NAMALWA (cell line): ENCODE data around the gene CDH23.

Source experiments
- DNase-seq: peaks from one replicate; pipeline ENCODE4 v3.0.0-alpha.2; 2015; ENCODE audit warnings: low spot score

The CDH23 gene

DNA sequence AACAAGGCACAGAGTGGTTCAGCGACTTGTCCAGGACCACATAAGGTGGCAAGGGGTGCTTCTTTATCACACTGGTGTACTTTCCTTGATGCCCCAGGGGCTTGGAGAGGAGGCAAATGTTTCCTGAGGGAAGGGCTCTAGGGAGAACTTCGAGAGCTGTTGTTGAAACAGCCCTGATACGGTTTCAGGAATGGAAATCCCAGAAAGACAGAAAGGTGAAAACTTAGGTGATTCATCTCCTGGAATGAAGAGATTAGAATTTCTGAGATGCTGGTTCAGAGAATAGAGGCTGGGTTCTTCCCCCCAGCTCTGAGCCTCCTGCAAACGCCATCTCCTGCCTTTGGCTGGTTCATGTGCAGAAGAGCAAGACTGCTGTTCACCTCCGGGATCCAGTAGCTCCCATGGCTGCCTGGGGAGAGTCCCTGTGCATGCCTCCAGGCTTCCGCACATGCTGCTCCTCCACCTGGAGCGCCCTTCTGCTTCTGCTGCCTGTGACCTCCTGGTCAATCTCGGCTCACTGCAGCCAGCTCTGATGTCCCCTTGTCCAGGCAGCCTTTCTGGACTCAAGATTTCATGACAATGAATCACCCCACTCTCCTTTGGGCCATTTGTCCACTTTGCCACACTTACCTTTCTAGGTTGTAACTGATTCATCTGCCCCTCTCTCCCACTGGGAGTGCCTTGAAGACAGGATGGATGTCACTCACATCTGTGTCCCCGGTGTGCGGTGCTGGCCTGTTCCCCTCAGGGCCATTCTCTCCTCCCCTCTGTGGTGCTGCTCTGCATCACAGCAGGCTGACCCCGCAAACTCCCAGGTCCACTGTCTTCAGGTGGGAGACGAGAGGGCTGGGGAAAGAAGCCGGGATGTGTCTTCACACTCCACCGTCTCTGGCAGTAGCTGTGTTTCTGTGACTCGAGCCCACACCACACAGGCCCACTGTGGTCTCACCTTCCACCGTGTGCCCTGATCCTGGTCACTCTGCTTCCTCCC is 3.6 kb upstream of the CDH23 start:
- no peak for DNase-seq

DNA sequence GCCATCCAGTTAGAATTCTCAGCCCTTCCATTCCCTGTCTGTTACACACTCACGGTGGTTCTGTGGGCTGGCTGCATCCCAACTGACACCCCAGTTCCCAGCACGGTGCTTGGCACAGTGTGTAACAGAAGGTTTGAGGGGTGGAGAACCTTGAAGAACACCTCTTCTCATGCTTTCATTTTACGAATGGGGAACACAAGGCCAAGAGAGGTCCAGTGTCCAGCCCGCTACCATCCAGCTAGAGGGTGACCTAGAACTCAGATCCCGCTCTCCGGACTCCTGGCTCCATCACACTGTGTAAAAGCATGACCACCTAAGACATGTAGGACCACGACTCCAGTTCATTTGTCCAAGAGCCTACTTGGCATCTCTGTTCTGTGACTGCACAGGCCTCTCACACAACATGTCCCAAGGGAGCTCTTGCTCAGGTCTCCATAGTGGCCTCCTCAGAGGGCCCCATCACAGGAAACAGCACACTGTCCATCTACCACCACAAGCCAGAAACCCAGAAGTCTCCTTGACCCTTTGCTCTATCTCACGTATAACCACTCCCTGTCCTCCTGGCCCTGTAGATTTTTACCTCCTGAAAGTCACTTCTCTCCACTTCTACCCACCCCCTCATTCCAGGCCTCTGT is 2.8 kb upstream of the CDH23 start:
- DNase-seq = no peak

DNA sequence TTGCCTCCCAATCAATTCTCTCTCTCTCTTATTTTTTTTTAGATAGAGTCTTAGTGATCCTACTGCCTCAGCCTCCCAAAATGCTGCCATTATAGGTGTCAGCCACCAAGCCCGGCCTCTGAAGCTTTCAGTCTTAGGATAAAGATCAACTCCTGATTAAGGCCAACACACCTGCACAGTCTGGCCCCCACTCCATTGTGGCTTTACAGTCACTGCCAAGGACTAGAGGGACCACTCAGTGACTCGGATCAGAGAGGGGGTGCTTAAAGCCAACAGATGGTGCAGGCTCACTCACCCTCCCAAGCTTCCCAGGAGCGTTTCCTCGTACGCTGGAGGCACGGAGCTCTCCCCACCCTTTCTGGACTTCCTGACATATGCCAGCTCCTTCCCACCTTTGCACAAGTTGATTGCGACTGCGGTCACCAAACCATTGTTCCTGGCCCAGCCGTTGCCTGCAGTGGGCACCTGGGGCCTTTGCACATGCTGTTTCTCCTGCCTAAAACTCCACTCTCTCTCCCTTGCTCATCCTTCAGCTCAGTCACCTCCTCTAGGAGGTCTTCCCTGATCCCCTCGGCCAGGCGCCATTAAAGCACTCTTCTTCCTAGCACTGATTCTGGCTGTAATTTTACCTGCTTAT is 1.7 kb upstream of the CDH23 start:
- DNase-seq = no peak

DNA sequence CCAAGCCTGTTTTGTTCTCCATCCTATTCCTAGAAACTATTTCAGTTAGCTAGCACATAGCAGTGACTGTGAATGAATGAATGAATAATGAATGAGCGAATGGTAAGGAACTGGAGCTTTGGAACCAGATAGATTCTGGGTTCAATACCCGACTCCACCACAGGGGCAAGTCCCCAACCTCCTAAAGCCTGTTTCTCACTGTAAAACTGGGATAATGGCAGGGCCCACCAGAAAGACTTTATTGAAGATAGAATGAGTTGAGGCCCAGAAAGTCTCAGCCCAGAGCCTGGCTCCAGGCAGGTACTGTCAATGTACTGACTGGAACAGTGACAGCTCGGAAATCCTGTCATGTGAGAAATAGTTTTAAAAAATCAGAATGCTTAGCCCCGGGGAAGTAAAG is 1.1 kb upstream of the CDH23 start:
- no peak for DNase-seq

DNA sequence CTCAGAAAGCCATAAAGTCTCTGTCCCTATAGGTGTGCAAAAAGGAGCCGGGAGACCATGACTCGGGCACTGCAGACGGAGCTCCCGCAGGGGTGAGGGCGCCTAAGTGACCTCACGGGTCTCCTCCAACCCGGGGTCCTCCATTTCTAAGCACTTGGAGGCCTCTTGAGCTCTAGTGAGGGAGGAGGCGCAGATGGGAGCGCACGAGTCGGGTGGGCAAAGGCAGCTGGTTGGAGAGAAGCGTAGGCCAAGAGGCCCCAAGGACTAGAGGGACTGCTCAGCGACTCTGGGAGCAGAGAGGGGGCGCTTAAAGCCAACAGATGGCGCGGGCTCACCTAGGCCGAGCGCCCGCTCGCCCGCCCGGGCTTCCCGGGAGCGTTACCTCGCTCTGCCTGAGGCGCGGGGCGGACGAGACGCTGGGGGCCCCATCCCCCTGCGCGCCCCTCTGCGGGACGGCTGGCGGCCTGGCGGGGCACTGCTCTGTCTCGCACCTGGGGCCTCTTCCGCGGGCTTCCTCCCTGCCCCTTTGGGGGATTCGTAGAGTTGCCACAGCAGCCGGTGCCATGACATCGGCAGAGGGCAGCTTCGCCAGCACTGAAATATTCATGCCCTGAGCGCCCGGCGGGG is 523 bp upstream of the CDH23 start:
- no peak for DNase-seq

DNA sequence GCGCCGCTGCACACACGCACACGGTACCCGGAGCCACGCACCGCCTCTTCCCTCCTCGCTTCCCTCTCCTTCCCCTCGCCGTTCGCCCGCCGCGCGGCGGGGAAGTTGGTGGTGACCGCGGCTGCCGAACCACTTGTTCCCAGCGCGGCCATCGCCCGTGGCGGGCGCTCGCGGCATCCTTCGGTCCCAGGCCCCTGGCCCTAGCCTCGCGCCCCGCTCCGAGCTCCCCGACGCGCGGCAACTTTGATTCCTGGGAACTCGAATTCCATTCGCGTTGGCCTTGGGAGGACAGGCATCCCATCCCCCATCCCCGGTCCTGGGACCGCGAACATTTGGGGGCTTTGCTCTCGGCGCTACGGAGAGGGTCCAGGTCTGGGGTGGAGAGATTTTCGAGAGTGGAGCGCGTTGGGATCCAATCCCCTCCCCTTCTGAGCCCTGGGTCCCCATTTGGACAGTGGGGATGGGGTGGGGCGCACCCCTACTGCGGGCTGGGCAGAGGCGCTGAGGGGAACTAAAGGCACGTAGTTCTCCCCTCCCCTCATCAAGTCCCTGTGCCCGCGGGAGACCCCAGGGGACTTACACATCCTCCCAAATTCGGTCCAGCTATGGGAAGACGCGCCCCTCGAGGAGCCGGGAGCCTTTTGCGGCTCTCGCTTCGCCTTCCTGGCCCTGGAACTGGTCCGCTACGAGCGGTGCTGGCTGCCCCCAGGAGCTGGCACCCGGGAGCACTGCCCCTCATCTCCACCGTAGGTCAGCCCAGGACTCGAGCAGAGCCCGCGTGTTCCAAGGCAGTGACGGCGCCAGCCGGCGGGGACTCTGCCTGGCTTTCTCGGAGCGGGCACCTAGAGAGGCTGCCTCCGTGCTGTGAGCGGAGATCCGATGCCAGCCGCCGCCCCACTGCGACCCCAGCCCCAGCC is 834 bp downstream of the CDH23 start:
- no peak for DNase-seq

DNA sequence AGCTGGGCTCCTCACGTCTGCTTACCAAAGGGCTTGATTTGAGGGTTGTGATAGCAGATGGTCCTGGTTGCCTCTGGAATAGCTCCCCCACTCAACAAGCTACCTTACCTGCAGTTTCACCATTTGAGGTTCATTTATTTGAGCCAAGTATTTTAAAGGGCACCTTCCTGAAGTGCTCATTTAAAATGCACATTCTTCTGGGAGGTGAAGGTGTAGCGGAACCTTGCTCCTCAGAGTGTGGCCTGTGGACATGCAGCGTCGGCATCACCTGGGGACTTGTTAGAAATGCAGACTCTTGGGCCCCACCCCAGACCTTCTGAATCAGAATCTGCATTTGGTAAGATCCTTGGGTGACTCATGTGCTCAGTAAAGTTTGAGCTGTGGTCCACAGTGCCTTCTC is 2.3 kb downstream of the CDH23 start:
- DNase-seq = no peak

DNA sequence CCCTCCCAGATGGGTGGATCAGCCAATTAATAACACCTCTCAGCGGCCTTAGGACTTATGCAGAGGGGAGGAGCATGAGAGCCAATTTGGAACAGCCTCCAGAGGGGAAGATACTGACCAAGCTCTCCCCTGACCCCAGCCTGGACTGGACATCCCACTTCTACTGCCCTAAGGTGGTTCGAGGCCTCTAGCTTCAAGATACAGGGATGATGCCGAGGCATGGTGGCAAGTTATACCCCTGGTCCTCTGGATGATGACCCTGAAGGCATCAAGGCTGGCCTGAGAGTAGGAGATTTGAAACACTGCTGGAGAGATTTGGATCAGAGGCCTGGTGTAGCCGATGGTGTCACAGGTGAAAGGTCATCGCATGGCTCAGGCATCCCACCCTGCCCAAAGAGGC is 3.2 kb downstream of the CDH23 start:
- DNase-seq = no peak

DNA sequence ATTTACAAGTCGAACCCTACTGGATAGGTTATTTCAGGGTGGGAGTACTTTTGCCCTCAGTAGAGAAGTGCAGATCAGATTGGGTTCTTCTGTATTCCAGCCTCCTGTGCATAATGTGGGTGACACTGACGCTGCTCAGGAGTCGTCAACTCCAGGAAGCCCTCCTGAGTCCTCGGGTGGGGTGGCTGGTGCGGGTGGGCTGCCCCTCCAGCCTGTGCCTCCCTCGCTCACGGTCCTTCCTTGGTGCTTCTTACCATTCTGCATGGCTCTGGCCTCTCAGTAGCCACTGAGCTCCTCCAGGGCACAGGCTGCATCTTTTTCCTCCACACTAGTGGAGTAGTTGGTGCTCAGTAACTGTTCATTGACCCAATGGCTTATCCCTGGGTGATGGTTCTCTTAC is 4.3 kb downstream of the CDH23 start:
- no peak for DNase-seq

DNA sequence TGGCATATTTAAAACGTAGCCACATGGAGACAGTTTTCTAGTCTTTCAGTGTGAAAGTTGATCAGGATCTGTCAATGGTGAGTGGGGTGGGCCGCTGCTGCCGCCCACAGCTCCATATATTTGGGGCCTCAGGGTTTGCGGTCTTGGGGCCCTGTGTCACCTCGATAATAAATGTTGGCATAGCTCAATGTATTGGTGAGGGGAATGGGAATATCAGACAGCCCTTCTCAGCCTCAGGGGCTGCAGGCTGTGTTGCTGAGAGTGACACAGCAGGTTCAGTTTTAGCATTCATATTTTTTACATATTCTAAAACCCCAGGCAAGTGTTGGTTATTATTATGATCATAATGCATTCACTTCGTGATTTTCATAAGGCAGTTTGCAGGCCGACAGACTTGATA is 5.3 kb downstream of the CDH23 start:
- DNase-seq = no peak

DNA sequence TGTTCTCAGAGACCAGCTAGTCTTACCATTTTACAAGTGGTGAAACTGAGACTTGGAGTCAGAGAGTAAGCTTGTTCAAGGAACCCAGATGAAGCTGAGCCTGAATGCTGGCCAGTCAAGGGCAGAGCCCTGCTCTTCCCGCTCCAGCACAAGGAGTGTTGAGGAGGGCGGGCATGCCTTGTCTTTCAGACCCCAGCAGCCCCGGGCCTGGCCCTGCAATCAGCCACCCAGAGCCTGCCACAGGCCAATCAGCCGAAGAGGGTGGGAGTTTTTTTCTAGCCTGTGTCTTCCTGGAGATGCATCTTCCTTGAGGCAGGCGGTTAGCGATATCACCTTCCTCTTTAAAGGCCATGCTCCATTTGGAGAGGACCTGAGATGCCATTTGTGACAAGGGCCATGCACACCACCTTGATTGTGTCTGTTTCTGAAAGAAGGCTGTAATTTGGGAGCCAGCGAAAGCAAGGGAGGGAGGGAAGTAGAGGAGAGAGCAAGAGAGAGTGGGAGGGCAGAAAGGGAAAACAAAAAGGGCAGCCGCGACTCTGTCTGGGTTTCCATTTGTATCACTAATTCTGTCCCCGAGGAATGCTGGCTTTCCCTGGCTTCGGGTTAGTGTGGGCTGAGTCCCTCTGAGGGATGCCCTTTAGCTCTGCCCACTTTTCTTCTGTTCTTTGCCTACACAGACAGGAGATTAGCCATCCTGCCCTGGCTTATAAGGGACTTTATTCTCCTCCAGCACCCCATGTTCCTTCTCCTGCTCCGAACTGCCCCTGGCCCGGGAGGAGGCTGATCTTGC is 8.0 kb downstream of the CDH23 start:
- no peak for DNase-seq

DNA sequence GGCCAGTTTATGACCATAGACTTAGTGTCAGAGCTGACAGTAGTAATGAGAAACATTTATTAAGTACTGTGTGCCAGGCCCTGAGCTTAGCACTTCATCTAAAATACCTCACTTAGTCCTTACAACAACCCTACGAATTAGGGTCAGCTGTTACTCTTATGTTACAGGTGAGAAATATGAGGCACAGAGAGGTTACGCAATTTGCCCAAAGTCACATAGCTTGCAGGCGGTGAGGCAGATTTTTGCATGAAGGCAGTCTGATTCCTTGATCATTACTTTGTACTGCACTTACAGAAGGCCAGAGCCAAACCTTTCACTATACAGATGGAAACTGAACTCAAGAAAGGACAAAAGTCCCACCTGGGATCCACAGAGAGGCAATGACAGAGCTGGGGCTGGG is 10.2 kb downstream of the CDH23 start:
- no peak for DNase-seq

DNA sequence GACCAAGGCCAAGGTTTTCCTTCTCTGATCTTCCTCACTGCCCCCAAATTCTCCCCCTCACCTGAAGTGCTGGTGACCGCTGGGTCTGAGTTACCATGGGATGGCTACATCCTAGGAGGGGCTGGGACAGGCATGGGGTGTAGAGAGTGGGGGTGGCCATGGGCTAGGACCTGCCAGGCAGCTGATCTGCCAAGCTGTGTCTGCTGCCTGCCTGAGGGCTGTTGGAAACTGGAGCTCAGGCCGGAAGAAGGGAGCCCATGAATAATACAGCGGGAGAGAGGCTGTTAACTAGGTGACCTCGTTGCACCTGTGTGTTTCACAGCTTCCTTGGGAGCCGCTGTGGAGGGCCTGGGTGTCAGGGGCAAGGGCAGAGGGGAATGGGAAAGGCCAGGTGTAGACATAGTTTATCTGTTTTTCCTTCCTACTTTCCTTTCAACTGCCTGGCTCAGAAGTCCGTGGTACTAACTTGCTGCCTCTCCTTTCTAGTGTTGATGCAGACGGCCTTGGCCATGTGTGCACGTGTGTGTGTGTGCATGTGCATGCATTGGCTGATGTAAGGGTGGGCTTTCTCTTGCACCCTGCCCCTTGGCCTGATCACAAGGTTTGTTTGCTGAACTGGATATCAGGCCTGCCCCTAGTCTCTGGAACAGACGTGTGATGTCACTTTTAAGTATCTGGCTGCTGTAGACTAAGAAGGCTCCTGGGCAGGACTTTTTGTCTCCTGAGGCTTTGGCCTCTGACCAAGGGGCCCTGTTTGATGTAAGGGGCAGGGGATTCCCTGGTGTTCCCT is 11.9 kb downstream of the CDH23 start:
- DNase-seq = no peak

DNA sequence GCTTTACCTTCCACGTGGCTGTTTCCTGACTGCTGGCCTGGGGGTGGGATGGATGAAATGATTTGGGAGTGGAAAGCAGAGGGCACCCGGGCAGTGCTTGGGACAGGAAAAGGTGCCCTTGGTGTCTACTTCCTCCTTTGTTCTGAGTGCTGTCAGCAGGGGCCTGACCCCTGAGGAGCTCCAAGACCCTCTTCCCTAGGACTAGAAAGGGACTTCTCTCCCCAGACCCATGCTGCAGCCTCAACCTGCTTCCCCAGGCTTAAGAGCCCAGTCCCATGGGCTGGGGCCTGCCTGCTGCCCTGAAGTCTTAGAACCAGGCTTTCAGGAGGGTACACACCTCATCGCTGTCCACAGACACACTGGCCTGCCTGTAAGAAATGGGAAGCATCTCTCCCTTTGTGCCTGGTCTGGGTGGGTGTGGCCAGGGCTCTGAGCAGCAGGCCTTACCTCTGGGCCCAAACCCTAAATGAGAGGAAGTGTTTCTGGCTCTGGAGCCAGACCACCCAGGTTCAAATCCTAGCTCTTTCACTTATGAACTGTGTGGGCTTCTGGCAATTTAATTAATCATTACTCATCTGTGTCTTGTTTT is 12.9 kb downstream of the CDH23 start:
- DNase-seq = no peak

DNA sequence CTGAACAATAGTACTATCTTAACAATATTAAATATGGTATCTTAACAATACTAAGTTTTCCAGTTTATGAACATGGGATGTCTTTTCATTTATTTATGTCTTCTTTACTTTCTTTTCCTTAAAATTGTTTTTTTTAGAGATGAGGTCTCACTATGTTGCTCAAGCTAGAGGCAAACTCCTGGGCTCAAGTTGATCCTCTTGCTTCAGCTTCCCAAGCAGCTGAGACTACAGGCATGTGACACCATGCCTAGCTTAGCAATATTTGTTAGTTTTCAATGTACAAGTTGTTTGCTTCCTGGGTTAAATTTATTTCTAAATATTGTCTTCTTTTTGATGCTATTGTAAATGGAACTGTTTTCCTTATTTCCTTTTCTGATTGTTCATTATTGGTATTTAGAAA is 16.9 kb downstream of the CDH23 start:
- no peak for DNase-seq

DNA sequence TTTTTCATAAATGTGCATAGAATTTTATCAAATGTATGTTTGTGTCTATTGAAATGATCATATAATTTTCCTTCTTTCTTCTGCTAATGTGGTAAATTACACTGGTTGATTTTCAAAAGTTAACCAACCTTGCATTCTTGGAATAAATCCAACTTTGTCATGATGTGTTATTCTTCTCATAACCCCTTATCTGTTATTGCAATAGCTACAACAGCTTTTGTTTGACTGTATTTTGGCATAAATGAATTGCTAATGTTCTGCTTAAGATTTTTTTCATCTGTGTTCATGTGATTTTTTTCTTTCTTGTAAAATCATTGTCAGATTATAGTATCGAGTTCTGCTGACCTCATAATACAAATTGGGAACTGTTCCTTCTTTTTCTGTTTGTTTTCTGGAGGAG is 17.6 kb downstream of the CDH23 start:
- DNase-seq = no peak

DNA sequence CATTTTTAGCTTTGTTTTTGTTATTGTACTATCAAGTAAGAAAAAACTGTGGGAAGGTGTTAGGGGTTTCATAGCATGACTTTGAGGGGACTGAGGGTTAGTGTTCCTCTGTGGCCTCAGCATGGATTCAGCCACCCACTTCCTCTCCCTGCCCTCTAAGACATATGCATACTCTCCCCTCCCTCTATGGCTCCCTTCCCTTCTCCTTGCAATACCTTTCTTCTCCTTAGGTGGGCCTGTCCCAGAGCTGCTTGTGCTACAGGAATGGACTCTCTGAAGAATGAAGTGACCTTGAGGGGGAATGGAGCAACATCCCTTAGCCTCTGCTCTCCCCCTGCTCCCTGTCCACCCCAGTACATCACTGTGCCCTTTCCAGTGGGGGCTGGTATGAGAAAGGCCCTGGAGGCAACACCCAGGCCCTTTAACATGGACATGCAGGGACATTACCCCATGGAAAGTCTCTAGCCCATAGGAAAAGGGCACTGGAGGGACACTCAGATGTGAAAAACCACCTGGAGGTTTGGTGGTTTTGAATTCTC is 22.4 kb downstream of the CDH23 start:
- DNase-seq = no peak

DNA sequence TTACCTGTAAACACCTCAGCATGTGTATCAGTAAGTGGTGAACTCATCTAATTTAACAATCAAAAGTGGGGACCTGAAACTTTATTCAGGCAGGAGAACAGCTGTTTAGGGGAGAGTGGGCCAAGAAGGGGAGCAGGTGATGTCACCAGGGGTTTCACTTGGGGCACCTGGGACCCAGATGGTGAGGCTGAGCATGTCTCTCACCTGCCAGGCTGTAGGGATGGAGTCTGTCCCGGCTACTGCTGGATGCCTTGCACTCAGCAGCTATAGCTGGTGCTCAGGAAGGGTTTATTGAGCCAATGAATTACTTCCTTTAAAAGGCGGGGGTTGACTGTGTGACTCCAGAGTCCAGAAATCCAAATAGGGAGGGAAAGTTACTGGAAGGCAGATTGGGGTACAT is 23.0 kb downstream of the CDH23 start:
- no peak for DNase-seq

DNA sequence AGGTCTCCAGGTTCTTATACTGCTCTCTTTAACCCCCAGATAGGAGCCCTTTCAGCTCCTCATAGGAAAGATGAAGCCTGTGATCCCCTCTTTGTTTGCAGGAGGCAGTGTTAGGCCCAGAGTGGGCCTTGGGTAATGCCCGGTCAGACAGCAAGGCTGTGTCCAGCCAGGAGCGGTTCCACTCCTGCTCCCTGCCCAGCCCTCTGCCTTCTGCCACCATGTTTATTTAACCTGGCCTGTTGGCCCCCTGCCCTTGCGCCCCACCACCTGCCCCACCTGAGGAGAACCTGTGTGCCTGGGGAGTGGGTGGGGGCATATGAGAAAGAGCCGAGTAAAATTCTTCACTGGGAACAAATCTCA is 24.3 kb downstream of the CDH23 start:
- DNase-seq = no peak
